Stimulated activated naive CD8-positive, alpha-beta T cell treated with anti-CD3 and anti-CD28 coated beads, Interleukin-15, Interleukin-2, amounts not matched to agents 100 U/mL and 50 U/mL, for 24 hours (primary cell): ENCODE data around the gene C6orf47.
A peak's percentile ranks its signal among the peaks of the same experiment; 100 is the strongest.
"Not testable (repeated sequence)": the region's sequence is repeated elsewhere in the genome, so short reads cannot be mapped to it uniquely, and the experiment has no call there.

Experiments
- ATAC-seq: fragments of 150-1000 bp; cut with Tn5 transposase; one replicate; pipeline ENCODE4 v1.10.0; 2021
- DNase-seq: peaks from one replicate; pipeline ENCODE4 v3.0.0; 2021

The C6orf47 gene, protein sequence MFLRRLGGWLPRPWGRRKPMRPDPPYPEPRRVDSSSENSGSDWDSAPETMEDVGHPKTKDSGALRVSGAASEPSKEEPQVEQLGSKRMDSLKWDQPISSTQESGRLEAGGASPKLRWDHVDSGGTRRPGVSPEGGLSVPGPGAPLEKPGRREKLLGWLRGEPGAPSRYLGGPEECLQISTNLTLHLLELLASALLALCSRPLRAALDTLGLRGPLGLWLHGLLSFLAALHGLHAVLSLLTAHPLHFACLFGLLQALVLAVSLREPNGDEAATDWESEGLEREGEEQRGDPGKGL

DNA sequence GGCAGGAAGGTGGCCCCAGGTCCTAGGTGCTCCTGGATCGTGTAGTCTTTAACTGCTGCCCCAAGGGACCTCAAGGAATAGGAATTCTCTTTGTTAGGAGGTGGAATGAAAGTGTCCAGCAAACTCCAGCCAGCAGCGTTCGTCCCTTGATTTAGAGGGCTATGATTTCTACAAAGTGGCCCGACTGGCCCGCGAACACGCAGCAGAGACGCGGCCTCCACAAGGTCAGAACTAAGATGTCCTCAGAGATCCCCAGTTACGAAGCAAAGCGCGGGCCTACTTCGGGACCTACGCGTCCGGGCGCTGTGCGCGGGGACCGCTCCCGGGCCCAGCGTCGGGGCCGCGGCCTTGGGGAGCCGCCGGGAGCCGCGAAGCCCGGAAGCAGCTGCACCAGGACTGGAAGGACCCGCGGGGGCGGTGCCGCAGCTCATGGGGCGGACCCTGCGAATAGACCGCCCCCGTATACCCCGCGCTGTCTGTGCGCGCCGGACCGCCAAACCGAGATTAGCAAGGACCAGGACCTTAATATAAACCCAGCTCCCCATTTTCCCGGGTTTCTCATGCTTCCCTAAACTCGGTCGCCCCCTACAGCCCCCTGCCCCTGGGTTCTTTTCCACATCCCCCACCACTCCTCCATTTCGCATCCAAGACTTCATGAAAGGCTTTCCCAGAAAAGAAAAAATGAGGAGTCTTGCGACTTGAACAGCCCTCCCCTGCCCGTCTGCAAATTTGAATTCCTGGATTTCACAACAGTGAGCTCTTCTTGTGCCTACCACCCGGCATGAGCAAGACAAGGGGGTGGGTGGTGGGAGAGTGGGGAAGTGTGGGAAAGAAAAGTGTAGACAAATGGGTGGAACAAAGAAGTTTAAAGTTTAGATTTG, at the start of gene C6orf47:
Gene C6orf47 (minus strand): TSS at position 398 of the 881 bp plus-strand sequence. CDS start 831 bp downstream, outside the sequence.
- DNase-seq = peak; percentile 87

DNA sequence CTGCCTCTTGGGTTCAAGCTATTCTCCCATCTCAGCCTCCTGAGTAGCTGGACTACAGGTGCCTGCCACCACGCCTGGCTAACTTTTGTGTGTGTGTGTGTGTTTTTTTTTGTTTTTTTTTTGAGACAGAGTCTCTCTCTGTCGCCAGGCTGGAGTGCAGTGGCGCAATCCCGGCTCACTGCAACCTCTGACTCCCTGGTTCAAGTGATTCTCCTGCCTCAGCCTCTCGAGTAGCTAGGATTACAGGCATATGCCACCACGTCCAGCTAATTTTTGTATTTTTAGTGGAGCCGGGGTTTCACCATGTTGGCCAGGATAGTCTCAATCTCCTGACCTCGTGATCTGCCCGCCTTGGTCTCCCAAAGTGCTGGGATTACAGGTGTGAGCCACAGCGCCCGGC, 48.6 kb upstream of the C6orf47 start:
- ATAC-seq, DNase-seq: not testable (repeated sequence)

More for the DNA sequence above, at the start of gene C6orf47:
- ATAC-seq = peak; percentile 75

DNA sequence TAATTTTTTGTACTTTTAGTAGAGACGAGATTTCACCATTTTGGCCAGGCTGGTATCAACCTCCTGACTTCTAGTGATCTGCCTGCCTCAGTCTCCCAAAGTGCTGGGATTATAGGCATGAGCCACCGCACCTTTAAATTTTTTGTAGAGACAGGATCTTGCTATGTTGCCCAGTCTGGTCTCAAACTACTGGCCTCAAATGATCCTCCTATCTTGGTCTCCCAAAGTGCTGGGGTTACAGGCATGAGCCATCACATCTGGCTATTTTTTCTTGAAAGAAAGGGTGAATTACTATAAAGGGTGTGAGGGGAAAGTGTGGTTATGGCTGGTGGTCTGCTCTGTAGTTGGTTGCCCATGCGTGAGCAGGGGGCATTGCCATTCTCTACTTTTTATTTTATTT, 47.6 kb upstream of the C6orf47 start:
- DNase-seq = no peak

DNA sequence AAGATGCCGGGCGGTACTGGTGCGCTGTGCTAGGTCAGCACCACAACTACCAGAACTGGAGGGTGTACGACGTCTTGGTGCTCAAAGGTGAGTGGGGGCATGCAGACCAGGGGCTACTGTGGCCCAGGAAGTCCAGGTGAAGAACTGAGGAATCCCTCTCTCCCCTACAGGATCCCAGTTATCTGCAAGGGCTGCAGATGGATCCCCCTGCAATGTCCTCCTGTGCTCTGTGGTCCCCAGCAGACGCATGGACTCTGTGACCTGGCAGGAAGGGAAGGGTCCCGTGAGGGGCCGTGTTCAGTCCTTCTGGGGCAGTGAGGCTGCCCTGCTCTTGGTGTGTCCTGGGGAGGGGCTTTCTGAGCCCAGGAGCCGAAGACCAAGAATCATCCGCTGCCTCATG, 47.1 kb upstream of the C6orf47 start:
- DNase-seq = no peak
- ATAC-seq = no peak

More for the DNA sequence above, 47.6 kb upstream of the C6orf47 start:
- no peak for ATAC-seq

DNA sequence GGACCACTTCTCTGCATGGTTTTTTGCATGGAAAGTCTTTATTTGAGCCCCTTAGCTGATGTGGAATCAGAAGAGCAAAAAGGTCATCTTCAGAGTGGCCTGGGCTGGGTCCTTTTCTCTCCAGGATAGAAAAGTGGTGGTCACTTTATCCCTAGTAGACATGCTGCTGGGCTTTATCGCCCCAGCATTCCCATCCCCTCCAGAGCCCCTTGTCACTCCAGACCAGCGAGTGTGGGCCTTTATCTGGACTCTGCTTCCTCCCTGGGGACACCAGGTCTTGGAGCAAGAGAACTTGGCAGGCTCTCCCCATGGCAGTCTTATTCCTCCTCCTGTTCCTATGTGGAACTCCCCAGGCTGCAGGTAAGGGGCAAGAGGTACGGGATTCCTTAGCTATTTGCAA, 46.0 kb upstream of the C6orf47 start, which contains the start of gene LY6G6F:
Gene LY6G6F (plus strand): TSS at position 268 of the 400 bp plus-strand sequence. CDS start 41 bp downstream, at position 309.
- ATAC-seq (no peak), DNase-seq (no peak)

DNA sequence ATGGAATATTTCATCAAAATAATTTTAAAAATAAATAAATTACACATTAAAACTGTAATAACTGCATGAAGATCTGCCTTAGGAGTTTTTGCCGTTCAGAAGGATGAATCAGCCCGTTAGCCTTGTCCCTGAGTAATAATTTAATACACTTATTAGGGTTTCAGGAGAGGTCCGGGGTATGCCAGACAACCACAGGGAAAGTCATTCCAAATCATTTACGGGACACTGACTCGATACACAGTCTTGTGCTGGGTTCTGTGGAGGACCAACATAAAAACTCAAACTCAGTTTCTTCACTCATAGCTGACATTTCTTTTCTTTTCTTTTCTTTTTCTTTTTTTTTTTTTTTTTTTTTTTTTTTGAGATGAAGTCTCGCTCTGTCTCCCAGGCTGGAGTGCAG, 45.4 kb upstream of the C6orf47 start:
- ATAC-seq = no peak
- no peak for DNase-seq

DNA sequence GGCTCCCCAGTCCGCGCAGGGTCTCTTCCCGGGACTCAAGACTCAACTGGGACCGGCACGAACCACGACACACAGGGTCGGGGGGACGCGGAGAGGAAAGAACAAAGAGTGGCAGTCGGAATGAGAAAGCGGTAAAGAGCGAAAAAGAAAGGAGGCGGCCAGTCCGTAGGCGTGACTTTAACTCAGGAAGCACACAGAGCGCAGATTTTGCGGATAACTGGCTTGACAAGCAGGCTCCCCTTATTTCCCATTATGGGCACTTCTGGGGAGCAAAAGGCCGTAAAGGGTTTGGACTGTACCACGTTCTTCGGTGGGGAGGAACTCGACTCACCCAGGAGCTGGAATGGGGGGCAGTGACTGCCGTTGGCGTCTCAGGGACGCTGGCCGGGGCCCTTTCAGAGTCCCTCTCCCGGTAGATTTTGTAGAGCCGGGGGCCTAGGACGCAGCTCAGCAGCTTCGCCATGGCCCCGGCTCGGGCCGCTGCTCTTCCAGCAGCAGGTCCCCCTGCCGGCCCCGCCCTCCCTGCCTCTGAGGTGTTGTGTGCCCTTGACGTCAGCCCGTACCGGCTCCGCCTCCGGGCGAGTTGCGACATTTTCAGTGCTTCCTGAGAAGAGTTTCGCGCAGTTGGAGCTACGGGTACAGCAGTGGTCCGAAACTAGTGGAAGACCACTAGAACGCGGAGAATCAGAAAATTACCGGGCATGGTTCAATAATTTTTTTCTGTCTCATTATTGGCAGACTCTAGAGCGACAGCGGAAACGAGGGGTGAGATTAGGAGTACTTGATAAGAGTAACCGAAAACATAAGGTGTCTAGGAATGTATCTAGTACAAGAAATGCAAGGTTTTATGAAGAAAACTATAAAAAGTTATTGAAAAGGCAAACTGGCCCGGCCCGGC, 42.5 kb upstream of the C6orf47 start, which contains the start of gene ABHD16A:
Gene ABHD16A (minus strand): TSS at position 506 of the 898 bp plus-strand sequence. CDS start 43 bp downstream, at position 463.
- ATAC-seq = peak; percentile 97
- peak; percentile 98 for DNase-seq

DNA sequence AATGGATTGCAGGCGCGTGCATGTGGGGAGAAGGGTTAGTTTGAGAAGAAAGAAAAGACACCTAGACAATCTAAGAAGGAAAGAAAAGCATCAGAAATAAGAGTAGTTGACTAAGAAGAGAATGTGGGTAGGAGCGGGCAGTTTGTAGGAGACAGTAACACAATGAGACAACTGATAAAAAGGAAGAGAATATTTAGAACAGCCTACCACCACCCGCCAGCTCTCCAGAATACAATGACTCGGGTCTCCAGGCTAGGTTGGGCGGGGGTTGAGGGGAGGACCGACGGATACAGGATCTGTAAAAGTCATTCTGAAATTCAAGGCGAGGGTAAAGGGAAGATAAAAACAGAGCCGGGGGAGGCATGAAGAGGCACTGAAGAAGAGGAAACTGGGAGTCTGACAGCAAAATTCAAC, 41.8 kb upstream of the C6orf47 start:
- peak; percentile 39 for DNase-seq
- no peak for ATAC-seq

DNA sequence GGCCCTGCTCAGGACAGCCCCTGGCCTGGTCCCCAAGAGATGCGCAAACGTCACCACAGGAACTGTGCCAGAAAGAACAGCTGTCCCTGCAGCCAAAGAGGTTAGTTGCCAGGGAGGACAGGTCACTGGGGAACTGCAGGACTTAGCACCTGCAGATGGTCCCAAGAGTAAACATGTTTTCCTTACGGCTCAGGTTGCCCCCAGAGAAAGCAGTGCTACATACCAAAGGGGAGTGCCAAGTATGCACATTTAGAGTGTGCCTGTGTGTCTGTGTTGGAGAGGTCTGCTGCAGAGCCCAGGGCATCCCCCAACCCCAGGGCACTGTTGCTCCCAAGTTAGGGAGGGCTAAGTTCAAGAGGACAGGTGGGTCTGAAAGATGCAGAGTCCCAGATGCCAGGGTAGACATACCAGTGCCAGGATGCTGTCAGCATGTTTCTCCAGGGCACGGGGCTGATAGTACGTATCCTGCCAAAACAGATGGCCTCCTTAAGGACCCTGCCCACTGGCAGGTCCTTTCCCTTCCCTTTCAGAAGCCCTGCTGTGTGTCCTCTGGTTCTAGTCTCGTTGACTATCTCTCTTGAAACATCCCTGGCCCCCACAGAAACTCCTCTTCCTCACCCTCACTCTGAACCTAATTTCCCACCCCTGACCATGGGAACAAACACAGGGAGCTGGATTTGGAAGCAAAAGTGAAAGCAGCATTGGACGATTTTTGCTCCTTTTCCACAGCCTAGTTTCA, 41.3 kb upstream of the C6orf47 start:
- DNase-seq (no peak), ATAC-seq (no peak)

DNA sequence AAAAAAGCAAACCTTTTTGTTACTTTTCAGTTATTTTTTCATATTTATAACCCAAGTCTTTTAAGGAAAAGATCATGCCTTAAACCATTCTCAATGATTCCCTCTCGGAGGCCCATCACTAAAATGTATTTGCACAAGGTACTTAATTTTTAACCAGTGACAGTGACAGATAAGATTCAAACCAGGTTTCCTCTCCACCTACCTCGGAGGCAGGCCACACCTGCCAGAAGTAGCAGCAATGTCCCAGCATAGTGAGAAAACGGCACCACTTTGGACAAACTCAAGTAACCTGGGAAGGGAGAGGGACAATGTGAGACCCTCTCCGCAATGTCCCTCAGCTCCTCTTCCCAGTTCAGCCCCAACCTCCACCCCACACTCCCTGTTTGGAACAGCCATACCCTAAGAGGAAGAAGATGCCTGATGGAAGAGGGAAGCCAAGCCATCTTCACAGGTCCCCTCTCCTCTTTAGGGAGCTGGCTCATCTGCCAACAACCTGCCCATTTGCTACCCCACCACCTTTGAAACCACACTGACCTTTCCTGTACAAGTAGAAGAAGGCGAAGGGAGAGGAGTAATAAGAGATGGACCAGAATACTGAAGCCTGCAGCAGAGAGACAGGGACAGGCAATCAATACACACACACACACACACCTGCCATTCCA, 40.3 kb upstream of the C6orf47 start:
- ATAC-seq (no peak), DNase-seq (no peak)

DNA sequence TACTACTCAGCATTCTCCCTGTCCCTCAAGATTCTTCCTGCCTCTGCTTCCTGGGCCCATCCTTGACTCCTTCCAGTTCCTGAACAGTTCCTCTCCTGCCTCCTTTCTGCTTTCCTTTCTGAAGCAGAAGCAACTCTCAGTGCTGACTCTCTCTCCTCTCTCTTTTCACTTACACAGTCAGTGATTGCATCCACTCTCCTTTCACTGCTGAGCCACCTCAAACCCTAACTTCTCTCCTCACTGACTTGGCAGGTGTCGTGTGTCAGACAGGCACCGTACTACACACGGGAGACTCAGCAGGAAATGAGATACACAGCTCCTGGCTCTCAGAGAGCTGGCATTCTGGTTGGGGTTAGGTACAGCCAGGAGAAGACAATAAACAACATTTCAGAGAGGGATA, 37.0 kb upstream of the C6orf47 start:
- no peak for DNase-seq
- no peak for ATAC-seq

DNA sequence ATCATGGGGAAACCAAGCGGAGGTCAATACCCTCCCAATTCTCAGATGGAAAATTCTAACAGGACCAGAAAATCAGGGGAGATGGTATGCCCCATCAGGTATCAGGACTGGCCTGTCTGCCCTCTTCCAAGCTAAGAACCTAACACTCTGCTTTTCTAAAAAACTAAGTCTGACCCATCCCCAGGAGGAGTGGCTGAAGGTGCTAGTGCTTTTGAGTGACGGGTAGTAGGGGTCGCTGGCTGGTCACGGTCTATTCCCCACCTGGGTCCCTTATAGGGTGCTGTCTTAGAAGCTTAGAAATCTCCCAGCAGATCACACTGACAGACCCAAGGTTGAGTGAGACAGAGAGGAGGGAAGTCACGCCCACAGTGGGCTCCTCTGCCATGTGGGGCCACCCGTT, 33.0 kb upstream of the C6orf47 start:
- ATAC-seq = no peak
- no peak for DNase-seq

DNA sequence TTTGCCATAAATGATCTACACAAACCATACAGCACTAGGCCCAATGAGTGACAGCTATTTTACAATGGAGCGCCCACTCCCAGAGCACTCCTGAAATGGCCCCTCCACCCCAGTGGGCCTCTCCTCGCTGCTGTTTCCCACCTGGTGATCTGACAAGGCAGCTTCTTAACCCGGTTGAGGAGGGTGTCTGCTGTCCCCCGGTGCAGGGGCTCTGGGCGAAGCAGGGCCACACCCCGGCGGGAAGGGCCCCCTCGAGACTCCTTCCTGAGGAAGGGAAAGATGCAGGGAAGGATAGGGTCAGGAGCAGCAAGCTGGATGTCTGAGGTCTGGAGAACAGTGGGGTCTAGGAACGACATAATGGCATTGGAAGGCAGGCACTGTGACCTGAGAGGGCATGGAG, 32.3 kb upstream of the C6orf47 start:
- ATAC-seq (no peak), DNase-seq (no peak)

DNA sequence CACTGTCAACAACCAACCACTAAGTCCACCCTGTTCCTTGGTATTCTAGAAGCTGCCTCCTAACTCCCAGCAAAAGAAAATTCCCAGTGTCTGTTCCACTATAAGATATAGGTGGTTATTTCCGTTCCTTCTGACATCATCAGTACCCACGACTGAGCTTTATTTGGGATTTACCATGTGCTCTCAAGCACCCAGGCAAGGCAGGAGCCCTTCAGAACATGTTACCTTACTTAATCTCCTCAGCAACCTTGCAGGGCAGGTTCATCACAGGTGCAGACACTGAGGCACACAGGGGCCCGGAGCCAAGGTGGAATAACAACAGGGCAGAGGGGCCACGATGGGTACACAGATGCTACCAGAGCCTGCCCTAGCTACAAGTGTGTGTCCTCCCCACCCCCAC, 31.8 kb upstream of the C6orf47 start:
- DNase-seq (no peak), ATAC-seq (no peak)

DNA sequence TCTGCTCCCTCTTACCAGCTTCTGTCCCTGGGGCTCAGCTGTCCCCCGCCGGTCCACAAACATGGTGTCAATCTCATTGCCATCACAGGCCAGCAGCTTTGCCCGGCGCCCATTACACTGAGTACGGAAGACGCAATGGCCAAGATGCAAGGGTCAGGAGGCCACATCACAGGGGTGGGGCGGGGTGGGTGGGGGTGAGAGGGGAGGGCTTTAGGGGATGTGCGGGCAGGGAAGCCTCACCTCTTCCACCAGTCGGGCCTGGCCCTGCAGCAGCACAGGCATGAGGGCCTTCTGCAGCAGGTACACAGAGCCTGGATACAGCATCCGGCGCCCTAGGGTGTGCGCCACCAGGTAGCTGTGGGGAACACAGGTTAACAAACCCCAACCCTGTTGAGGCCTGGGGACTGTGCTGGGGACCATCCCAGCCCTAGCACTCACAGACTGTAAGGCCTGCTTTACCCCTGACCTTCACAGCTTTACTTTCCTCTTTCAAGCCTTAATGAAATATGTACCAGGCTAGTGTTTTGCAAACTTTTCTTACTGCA, 31.1 kb upstream of the C6orf47 start:
- DNase-seq (no peak), ATAC-seq (no peak)

DNA sequence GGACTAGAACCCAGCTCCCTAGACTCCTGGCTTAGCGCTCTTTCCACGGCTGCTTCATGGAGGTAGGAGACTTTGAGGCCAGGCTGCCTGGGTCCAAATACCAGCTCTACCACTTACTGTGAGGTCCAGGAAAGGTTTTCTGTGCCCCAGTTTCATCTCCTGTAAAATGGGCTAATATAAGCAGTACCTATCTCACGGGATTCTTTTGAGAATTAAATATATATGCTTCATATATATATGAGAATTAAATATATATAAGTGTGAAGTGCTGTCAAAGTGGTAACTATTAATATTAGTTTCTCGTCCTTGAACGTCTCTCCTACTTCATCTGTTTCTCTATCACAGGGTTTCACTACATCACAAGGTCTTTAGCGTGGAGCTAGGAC, 30.5 kb upstream of the C6orf47 start:
- ATAC-seq (no peak), DNase-seq (no peak)

DNA sequence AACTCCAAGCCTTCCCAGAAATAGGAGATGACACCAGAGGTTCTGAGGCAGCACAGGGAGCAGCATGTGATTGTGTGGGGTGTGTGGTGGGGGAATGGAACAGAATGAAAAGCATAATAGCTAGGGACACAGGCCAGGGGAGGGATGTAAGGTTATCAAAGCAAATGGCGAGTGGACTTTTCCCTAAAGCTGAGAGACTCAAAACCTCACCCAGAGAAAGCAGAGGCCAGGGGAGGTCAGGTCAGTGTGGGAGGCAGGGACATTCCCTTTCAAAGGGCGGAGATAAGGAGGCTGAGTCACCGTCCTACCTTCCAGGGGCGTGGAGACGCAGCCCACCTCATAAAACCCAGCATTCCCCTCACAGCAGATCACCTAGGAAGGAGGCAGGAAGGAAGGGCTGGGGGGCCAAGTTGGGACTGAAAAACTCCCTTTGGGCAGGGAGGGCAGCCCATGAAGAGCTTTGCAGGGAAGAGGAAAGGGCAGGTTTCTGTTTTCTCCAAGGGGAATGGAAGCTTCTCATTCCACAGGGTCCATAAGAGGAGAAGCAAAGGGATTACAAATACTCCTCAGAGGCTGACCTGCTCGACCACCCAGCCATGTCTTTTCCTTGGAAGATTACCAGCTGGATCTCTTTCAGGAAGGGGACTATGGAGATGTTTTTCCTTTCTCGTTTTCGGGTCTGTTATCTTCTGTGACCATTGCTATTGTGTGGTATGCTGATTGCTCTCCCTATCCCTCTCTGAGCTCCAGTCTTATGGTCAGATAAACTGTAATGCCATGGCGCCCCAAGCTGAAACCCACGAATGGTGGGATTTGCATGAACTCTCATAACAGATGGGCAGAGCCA, 29.9 kb upstream of the C6orf47 start:
- DNase-seq (no peak), ATAC-seq (peak; percentile 65)

DNA sequence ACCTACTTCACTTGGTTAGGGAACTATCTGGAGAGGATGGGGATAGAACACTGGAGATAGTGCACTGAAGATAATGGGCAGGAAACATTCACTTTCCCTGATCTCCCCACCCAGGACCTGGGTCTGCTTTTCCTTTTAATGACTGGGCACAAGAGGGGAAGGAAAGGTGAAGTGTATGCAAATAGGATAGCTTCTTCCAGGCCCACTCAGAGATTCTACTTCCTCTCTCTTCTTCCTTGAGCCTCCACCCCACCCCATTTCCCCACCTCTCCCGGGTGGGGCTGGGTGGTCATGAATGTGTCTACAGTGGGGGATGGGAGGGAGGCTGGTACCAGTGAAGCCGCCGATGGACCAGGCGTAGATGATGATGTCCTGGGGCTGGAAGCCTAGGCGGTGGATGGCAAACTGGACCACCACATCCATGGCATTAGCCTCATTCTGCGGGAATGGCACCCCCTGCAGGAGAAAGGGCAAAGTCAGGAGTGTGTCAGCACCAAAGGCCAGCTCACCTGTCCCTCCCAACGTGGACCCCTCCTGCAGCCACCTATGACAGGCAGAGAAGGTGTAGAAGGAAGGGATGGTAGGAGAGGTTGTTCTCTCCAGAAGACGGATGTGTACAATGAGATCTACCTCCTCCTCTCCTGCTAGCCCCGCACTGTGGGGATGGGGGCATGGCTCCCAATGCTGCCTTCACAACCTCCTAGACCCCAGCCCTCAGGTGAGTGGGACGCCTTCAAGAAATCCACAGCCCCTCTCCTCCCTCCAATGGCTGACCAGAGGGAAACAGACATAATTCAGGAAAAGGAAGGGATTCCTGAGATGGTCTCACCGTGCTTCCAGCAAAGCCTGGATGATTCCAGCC, 28.9 kb upstream of the C6orf47 start:
- DNase-seq (peak; percentile 30), ATAC-seq (no peak)
